Iris pigment epithelial cell (primary cell): Measurements from ENCODE around the gene LPP.

Source experiments
- DNase-seq: peaks from one replicate; pipeline ENCODE4 v3.0.0-alpha.2; 2011; ENCODE audit warnings: low read depth

Gene LPP

GRCh38 chr3:188330138-188330537 is 176.2 kb downstream of the LPP start:
- no peak for DNase-seq

GRCh38 chr3:188331166-188331565 is 177.2 kb downstream of the LPP start:
- DNase-seq = peak; percentile 25

- DNase-seq = no peak
These were observed 178.1 kb downstream of the LPP start for GRCh38 chr3:188332085-188332484.

- DNase-seq = no peak
These were observed 181.7 kb downstream of the LPP start for GRCh38 chr3:188335656-188336055.

- no peak for DNase-seq
These were observed 182.2 kb downstream of the LPP start for GRCh38 chr3:188336178-188336577.

- DNase-seq = no peak
These were observed 183.3 kb downstream of the LPP start for GRCh38 chr3:188337232-188337631.

- DNase-seq = no peak
These were observed 184.1 kb downstream of the LPP start for GRCh38 chr3:188338086-188338485.

GRCh38 chr3:188339410-188340295 is 185.7 kb downstream of the LPP start:
- DNase-seq = no peak

- no peak for DNase-seq
These were observed 187.5 kb downstream of the LPP start for GRCh38 chr3:188341501-188341900.

- DNase-seq = no peak
These were observed 189.2 kb downstream of the LPP start for GRCh38 chr3:188342991-188343732.

- DNase-seq = no peak
These were observed 189.9 kb downstream of the LPP start for GRCh38 chr3:188343894-188344293.

- DNase-seq = peak; percentile 91
These were observed 191.3 kb downstream of the LPP start for GRCh38 chr3:188345223-188345622.

- DNase-seq = peak; percentile 93
These were observed 194.7 kb downstream of the LPP start for GRCh38 chr3:188348435-188349244.

GRCh38 chr3:188349351-188349901 is 195.5 kb downstream of the LPP start:
- no peak for DNase-seq

- DNase-seq = no peak
These were observed 196.0 kb downstream of the LPP start for GRCh38 chr3:188349933-188350332.

- no peak for DNase-seq
These were observed 197.0 kb downstream of the LPP start for GRCh38 chr3:188350961-188351360.

GRCh38 chr3:188351648-188352047 is 197.7 kb downstream of the LPP start:
- DNase-seq = no peak

- no peak for DNase-seq
These were observed 198.4 kb downstream of the LPP start for GRCh38 chr3:188352196-188352927.

- no peak for DNase-seq
These were observed 199.5 kb downstream of the LPP start for GRCh38 chr3:188353426-188353825.

- DNase-seq = no peak
These were observed 205.0 kb downstream of the LPP start for GRCh38 chr3:188358787-188359493.
